Measurements from ENCODE around the gene FEZ2. TPM values are rescaled to one million over a fixed set of nuclear protein-coding genes. Genes with fewer than 3 reads are reported as not detected.

Gene FEZ2
- total RNA-seq, 4 donors from 2014 or later: 38.6 to 77.0 (median 46.2) TPM

DNA sequence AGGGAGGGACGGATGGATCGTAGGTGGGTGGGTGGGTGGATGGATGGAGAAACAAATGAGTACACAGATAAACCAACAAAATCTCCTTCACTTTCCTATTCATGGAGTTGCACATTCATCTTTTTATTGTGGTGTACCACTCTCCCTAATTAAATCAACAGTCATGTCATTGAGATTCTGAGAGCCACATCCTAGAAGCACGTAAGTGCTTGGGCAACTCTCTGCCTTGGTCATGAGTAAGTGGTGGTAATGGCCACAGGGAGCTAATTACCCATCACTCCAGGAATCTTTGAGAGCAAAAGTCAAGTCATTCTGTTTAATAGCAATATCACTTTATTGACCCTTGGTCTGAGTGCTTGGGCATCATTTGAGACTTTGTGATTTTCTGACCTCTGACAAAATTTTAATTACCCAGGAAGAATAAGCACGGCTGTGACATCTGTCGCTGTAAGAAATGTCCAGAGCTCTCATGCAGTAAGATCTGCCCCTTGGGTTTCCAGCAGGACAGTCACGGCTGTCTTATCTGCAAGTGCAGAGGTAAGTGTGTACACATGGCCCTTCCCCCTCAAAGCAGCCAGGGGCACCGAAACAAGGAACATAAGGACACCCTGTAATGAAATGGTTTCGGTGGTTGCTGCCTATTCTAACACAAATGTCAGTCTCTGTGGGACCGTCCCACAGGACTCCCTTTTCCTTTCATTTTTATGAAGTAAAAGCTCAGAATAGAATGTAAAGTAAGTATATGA lies 85.9 kb downstream of the FEZ2 start:
- Histone ChIP-seq H3K27ac (no peak overlapping the region), H3K9me3 (no peaks in the 10 kb centered on the region), H3K36me3 (peaks cover 4 to 80% of the 10 kb centered on the region in 2 donors), H3K27me3 (no peaks in the 10 kb centered on the region), H3K4me3 (no peak overlapping the region), H3K4me1 (no peaks in the 10 kb centered on the region)
- TF ChIP-seq POLR2AphosphoS5 (IDR thresholded peaks at IDR 0.05) (no peak), EP300 (IDR thresholded peaks at IDR 0.05) (no peak), POLR2A (IDR thresholded peaks at IDR 0.05) (no peak)
- TF ChIP-seq, protein P1, sequence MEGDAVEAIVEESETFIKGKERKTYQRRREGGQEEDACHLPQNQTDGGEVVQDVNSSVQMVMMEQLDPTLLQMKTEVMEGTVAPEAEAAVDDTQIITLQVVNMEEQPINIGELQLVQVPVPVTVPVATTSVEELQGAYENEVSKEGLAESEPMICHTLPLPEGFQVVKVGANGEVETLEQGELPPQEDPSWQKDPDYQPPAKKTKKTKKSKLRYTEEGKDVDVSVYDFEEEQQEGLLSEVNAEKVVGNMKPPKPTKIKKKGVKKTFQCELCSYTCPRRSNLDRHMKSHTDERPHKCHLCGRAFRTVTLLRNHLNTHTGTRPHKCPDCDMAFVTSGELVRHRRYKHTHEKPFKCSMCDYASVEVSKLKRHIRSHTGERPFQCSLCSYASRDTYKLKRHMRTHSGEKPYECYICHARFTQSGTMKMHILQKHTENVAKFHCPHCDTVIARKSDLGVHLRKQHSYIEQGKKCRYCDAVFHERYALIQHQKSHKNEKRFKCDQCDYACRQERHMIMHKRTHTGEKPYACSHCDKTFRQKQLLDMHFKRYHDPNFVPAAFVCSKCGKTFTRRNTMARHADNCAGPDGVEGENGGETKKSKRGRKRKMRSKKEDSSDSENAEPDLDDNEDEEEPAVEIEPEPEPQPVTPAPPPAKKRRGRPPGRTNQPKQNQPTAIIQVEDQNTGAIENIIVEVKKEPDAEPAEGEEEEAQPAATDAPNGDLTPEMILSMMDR (IDR thresholded peaks at IDR 0.05): no peak
- 86 to 100% methylated on average over 2 to 8 of the region's 9 CpGs for WGBS, 2 donors (ENCODE audit: low coverage in 1 of 2)
- no peak for ATAC-seq

DNA sequence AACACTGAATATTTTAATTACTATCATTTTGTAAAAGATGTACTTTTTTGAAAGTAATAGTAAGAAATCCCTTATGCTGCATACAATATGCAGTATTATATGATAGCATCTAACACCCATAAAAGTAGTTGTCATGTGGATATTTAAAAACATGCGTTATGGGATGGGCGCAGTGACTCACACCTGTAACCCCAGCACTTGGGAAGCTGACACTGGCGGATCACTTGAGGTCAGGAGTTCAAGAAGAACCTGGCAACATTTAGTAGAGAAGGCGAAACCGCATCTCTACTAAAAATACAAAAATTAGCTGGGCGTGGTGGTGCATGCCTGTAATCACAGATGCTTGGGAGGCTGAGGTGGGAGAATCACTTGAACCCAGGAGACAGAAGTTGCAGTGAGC lies 88.9 kb downstream of the FEZ2 start:
- H3K27ac ChIP-seq: no peak overlapping the region
- no peak for ATAC-seq
- 89 to 93% methylated on average over 4 to 6 of the region's 6 CpGs for WGBS, 2 donors (ENCODE audit: low coverage in 1 of 2)
- H3K27me3 ChIP-seq: no peaks in the 10 kb centered on the region
- H3K4me1 ChIP-seq: no peaks in the 10 kb centered on the region
- no peaks in the 10 kb centered on the region for H3K9me3 ChIP-seq
- no peak for TF ChIP-seq EP300 (IDR thresholded peaks at IDR 0.05)
- no peak for TF ChIP-seq POLR2A (IDR thresholded peaks at IDR 0.05)
- H3K4me3 ChIP-seq: no peak overlapping the region
- H3K36me3 ChIP-seq: peaks cover 0 to 73% of the 10 kb centered on the region in 2 donors

DNA sequence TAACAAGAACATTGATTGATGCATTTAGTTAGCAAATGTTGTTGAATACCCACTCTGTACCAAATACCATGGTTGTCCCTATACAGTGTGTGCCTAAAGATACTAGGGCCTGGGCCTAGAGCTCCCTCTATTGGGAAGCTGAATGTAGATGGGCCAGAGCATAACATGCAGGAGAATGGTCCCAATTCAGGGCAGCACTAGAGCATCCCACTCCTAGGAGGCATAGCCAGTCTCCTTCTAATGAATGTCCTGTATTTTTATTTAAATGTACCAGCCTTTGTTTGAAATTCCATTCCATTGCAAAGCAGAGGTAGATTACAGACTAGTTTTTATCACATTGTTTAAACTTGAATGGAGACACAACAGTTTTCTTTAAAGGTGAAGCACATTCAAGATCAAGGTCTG lies 90.6 kb downstream of the FEZ2 start:
- ATAC-seq: peak; percentile 74
- H3K27ac ChIP-seq: no peak overlapping the region
- peaks cover 0 to 73% of the 10 kb centered on the region in 2 donors for H3K36me3 ChIP-seq
- TF ChIP-seq POLR2AphosphoS5 (IDR thresholded peaks at IDR 0.05) (no peak), EP300 (IDR thresholded peaks at IDR 0.05) (no peak), POLR2A (IDR thresholded peaks at IDR 0.05) (no peak)
- TF ChIP-seq, protein P1 (IDR thresholded peaks at IDR 0.05): peak; percentile 46 to 73 (median 60)
- no peak overlapping the region for H3K4me3 ChIP-seq
- no peaks in the 10 kb centered on the region for H3K9me3 ChIP-seq
- peaks cover 0 to under 1% (median 0%) of the 10 kb centered on the region in 3 donors for H3K4me1 ChIP-seq
- no peaks in the 10 kb centered on the region for H3K27me3 ChIP-seq

Other genes with a start within 250 kb of the FEZ2 start
- 100 to 1,000 TPM; 150 to 342 (median 203) TPM for gene CRIM1, start 242.4 kb downstream of the FEZ2 start, total RNA-seq
- 10 to 100 TPM; 21.3 to 42.7 (median 28.9) TPM for gene VIT, start 98.5 kb upstream of the FEZ2 start, total RNA-seq